M059J (cell line): ENCODE measurements around the gene CNTNAP2. TPM values are rescaled to one million over a fixed set of nuclear protein-coding genes. Genes with fewer than 3 reads are reported as not detected.
"Not testable (repeated sequence)": the region's sequence is repeated elsewhere in the genome, so short reads cannot be mapped to it uniquely, and the experiment has no call there.

Source experiments
- DNase-seq: peaks from one replicate; pipeline ENCODE4 v3.0.0-alpha.2; 2012; ENCODE audit warnings: low read depth
- total RNA-seq: library from RNA; depleted of rRNA; stranded (reverse); fragments of >200 nt; shearing (Covaris generic); gene quantifications from 2 replicates; pipeline ENCODE4 v1.2.3, GENCODE V29; 2014

Gene CNTNAP2
- total RNA-seq, 1 experiment from 2014 or later: not detected

DNA sequence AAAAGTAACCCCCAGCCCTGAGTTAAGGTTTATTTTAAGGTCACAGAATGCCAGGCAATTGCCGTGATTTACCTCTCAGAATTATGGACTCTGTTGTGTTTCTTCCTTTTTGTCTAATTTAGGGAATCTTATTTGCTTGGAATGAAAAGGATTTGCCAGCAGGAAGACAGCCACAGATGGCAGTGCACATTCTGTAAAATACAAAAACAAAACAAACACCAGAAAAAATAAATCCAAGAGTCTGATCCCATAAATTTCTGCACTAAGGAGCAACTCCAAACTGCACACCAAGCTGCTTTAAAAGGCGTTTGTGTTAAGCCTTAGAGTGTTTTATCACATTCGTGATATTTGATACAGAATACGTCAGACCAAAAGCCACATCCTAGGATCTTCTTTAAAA is 2275.0 kb downstream of the CNTNAP2 start:
- DNase-seq: no peak

DNA sequence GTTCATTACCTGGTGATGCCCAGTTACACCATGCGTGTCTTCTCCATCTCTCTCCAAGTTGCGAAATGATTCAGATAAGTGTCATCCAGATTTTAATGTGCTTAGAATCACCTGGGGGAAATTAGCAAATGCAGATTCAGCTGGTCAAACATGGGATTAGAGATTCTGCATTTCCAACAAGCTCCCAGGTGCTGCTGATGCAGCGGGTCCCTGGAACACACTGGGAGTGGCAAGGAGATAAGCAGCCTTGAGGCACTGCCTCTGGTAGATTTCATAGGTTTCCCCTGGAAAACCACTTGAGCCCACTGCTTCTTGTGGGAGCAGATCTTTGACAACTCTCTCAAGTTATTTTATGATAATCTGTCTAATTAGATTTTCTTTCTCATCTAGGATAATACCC is 2278.0 kb downstream of the CNTNAP2 start:
- DNase-seq: no peak

DNA sequence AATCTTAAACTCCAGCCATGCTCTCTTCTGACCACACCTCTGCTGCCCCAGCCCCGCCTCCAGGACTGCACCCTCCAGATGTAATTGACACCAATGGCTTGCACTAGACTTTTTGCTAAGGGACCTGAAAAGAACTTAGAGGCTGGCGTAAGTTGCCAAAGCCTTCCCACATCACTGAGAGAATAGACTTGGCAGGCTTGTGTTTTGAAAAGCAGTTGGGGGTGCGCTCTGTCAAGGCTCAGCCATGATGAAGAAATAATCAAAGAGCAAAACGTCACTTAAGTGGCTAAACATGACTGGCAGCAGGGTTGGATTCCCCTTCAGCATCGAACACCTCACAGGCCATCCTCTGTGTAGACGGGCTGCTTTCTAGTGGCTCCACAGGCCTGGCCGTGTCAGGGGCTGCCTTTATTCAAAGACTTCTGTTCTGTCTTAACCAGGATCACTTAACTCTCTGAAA is 2278.8 kb downstream of the CNTNAP2 start:
- no peak for DNase-seq

DNA sequence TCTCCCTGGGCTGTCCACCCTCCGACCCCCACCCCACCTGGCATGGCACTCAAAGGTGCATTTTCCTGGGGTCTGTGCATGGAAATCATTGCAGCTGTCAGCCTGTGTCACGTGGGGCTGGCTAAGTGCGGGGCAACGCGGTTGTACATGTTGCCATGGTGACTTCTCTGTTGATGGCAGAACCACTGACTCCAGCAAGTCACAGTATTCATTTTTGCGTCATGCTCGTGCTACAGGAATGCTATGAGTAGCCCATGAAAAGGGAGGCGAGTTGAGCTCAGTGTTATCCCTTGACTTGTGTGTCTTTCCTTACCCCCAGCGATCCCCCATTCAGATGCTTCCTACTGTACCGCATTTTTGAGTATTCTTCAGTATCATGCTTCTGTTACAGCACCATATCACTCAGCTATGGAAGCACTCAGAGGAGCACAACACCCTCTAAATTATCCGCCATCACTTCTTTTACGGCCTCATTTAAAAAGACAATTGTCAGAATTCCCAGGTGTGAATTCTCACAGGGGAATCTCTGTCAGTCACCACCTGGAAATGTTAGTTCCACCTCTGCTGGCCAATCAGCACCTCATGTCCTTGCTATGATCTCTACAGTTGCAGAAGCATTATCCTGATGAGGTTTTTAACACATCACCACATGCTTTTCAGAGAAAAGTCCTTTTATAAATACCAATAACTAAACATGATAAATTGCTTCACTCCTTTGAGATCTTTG is 2279.6 kb downstream of the CNTNAP2 start:
- DNase-seq: peak; percentile 3

DNA sequence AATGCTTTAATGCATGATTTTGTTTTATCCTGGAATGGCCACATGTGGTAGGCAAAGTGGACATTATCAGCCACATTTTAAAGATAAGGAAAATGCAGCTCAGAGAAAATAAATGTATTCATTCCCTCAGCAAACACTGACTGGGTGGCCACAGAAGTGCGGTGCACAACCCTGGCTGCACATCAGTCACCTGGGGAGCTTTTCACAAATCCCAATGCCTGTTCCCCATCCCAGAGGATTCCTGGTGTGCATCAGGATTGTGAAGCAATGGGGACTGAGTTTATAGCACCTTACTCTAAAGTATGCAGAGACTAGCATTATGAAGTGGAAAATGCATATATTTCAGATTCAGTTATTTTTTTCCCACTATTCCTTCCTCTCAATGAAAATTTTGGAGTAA is 2280.5 kb downstream of the CNTNAP2 start:
- DNase-seq: no peak

DNA sequence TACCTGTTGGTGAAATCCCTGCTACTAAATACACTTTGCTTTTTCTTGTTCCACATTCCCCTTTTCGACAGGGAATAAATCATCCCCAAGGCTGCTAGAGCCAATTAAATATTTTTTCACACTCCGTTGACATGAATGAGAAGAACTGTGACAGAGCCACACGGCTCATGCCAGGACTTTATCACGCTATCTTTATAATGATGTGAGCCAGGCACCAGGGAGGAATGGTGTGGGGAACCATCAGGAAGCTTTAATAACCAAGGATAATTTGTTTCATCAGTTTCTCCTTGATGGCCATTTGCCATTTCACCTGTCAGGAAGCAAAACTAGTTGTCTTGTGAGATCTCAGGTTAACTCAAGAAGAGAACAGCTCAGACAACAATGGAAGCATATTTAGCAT is 2280.9 kb downstream of the CNTNAP2 start:
- no peak for DNase-seq

DNA sequence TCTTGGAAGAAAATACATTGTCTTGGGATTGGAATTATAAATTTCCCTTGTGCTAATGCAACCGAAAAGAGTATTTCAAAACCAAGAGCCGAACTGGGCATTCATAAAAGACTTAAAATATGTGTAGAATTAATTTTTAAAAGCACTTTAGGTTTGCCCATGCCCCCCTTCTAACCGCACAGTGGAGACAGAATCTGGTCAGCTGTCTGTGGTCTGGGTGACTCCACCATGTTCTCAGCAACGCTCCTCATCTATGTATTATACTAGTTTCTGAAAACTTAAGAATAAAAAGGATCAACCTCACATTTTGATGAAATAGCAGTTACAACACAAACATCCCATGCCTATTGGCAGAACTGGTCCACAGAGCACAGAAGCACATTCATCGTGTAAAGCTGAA is 2281.4 kb downstream of the CNTNAP2 start:
- no peak for DNase-seq

DNA sequence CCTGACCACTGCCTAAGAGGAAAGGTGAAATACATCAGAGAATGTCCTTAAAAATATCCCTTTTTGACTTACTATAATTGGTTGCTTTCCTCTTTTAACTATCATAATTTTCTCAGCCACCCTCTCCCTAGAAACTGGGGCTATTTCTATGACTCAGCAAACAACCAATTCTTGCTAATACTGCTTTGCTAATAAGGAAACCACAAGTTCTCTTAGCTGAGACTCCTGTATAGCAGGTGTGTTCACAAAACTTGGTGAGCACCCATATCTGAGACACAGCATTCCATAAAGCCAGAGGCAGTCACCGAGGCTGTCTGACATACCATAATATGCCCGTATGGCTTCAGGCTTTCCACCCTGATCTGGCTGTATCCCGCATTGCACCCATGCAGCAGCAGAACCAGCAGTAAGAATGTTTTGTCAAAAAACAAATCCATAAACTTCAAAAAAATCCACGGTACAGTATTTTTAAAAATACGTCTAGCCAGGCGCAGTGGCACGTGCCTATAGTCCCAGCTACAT is 2282.3 kb downstream of the CNTNAP2 start:
- no peak for DNase-seq

DNA sequence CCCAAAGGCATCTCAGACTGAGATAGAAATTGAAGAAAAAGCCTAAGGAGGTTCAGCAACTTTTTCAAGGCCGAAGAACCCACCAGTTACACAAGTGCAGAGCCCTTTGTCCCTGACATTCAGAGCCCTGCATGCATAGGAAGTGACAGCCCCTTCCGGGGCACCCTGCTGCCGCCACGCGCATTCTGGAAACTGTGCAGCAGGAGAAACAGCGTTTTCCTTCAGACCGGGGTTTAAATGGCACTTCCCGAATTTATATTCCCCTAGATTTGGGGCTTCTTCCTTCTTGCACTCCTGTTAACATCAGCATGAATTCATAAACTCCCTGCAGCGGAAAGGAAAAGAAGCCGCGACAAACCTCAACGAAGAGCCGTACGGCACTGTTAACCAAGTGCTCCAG is 2283.5 kb downstream of the CNTNAP2 start:
- DNase-seq: no peak

DNA sequence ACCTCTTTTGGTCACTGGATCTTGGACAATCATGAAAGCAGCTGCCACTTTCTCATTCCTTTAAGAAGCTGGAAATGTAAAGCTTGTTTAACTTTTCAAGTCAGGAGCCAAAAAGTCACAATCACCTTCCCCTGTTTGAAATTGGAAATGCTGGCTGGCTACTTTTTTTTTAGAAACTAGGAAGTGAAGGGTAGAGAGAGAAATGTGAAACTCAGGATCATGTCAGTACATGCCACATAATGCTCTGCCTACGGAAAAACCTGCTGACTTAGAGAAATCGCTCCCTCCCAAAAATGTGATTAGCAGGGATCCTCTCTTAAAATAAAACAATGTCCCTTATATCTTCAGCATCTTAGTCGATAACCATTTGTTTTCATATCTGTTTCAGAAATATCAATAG is 2285.6 kb downstream of the CNTNAP2 start:
- DNase-seq: no peak

DNA sequence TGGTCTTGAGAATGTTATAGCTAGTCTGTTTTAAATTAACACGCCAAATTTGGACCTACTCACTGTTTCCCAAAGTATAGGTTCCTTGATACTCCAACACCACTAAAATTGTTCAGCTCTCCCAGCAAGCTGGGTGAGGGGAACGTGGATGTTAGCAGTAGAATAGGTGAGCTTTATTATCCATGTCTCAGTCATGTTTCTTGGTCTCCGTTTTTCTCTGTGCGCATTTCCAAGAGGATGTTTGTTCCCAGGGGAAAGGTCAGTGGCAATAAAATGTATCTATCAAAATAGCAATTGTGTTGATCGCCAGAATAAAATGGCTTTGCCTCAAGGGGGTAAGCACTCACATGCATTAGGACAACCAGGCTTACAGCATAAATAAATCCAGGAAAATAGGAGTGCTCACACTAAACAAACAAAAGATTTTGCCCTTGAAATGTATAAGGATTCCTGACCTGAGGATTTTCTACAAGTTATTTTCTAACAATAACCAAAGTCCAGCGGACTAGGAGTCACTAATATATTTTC is 2286.9 kb downstream of the CNTNAP2 start:
- no peak for DNase-seq

DNA sequence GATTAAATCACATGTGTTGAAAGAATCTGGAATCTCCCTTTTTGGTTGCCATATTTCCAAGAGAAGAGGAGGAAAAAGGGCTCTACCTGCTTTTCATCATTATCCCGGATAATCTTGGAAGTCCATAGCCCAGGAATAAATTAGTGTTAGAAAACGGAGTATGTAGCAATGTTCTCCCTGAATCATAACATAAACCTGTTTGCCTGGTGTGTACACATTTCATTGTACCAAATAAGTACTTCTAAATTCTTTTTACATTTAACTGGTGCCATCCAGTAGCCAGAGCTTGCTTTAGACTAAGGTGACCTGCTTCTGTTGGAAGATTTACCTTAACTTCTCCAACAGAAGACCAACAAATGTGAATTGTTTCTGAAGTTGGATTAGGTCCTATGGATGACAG is 2291.7 kb downstream of the CNTNAP2 start:
- DNase-seq: no peak

DNA sequence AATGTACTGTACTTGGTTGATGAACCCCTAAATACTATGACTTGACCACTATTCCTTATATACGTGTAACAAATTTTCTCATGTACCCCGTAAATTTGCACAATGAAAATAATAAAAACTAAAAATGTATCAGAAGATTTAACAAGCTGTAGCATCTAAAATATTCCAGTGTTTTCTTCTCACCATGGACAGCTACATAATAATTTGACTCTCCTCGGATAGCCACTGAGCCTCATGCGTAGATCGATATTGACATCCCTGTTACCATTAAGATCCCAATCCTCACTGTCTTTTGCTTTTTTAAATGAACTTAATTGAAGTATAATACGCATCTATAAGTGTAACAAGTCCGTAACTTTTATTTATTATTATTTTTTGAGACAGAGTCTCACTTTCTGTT is 2294.3 kb downstream of the CNTNAP2 start:
- no peak for DNase-seq

DNA sequence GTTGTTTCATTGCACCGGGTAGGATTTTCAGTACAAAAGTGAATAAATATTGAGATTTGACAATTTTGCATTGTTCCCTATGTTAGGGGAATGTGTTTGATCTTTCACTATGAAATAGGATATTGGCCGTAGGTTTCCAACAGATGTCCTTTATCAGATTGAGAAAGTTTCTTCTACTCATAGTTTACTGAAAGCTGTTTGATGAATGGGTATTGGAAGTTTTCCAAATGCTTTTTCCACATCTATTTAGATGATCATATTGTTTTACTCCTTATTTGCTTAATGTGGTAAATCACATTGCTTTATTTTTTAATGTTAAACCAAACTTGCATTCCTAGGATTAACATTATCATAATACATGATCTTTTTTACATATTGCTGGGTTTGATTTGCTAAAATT is 2296.1 kb downstream of the CNTNAP2 start:
- DNase-seq: no peak

DNA sequence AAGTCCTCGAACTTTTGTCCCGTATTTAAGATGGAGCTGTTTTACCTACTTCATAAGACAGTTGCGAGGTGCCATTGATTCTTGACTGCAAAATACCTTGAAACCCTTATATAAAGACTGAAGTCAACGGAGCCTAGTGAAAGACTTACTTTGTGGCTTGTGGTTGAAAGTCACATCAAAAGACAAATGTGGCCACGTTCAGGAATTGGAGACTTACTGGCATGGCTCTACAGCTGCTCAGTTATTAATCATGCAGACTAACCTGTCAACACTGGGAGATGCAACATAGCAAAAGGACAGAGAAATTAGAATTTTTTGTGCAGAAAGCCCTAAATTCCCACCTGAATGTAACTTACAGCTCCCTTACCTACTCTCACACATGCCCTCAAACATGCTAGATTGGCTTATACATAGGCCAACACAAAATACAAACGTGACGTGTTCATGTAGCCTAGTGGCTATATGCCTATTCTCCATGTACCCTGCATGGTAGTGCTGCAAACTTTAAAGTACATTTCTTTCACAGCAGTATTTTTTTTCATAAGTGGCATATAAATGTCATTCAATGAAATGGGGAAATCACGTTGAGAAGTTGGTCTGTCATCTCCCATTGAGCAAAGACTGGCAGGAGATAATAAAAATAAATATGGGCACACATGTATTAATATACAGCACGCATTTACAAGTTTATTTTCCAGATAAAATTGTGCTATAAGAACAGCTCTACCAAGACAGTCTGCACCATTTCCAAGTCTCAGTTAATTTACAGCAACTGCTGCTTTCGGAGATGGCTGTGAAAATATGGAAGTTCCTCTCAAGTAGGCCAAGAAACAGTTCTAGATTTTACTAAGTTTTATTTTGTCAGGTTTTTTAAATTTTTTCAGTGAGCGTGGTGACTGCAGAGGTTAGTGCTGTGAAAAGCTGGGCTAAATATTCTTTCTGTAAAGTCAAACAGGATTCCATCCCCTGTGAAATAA is 2303.5 kb downstream of the CNTNAP2 start:
- no peak for DNase-seq

DNA sequence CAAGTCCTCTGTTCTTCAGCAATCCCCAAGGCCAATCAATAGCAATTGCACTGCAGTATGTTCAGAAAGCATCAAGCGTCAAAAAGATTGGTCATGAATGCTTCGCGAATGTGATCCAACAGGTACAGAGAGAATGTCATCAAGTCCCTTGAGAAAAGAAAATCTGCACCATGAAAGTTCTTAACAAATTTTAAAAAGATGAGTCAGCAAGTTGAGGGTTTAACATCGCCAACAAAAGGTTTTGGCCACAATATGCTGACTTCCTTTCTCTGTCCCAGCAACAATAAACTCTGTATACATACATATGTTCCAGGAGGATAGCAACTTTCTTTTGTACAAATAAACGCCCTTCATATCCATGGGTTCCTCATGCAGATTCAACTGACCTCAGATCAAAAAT is 2305.4 kb downstream of the CNTNAP2 start:
- no peak for DNase-seq

DNA sequence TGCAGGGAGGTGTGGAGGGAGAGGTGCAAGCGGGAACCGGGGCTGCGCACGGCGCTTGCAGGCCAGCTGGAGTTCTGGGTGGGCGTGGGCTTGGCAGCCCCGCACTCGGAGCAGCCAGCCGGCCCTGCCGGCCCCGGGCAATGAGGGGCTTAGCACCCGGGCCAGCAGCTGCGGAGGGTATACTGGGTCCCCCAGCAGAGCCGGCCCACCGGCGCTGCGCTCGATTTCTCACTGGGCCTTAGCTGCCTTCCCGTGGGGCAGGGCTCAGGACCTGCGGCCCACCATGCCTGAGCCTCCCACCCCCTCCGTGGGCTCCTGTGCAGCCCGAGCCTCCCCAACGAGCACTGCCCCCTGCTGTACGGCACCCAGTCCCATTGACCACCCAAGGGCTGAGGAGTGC is 2309.8 kb downstream of the CNTNAP2 start:
- DNase-seq: not testable (repeated sequence)

DNA sequence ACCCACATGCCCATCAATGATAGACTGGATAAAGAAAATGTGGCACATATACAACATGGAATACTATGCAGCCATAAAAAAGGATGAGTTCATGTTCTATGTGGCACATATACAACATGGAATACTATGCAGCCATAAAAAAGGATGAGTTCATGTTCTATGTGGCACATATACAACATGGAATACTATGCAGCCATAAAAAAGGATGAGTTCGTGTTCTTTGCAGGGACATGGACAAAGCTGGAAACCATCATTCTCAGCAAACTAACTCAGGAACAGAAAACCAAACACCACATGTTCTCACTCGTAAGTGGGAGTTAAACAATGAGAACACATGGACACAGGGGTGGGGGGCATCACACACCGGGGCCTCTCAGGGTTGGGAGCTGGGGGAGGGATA is 2314.1 kb downstream of the CNTNAP2 start:
- DNase-seq: not testable (repeated sequence)

DNA sequence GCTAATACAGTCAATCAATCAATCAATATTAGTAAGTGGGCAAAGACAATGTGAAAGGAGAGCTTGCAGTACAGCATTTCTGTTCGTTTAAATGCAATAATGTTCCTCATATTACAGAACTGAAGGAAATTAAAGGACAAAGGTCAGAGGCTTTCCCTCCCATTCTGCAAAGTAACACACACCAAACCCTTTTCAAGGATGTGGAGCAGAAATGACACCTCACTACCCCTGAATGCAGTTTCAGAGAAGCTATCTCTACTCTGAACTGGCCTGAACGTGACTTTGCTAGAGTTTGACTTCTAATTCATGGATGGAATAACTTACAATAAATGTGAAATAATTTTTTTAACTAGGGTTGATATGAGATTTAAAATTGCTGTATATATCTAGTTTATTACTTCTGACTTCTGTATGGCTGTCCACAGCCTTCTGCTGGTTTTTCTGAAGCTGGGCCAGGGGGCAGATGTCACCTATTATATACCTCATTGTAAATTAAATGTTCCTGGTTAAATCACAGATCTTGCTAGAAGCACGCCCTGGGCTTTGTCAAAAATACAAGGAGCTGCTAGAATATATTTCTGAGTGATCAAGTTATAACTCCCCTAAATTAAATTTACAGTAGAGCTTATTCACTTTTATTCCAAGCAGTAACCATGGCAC is 2317.1 kb downstream of the CNTNAP2 start:
- no peak for DNase-seq

DNA sequence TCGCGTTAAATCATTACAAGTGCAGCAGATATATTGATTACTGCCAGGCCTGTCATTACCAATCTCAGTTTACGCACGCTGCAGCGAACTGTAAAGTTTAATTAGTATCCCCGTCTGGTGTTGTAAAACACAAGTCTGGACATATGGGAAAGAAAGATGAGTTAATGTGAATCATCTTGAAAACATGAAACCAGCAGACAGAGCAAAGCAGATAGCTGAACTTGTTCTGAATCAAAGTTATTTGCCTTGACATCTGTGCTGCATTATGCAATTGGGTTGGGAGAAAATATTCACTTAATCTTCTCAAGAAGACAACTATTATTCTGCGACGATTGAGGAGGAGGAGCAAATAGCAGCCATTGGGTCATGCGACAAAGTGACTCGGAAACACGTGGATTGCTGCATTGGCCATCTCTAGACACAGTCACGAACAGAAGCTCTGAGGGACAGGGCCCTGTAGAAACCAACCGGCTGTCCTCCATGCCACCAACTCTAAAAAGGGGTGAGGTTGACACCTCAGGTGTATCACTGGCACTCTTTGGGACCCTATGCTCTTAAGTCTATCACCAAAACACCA is 2317.7 kb downstream of the CNTNAP2 start:
- DNase-seq: no peak

DNA sequence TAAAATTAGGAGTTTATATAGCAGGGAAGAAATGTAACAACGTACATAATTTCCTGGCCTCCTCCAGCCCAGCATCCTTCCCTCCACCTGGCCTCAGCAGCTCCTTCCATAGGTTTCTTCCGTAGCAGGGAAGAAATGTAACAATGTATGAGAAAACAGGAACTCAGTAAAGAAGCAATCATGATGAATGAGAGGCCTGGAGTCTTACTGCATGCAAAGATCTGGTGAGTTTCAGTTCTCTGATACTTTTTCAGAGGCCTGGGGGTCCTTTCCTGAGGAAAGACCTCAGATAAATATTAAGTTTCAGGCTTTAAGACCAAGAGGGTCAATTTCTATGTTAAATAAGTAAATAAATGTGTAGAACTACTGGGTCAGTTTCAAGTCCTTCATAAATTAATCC is 2318.3 kb downstream of the CNTNAP2 start:
- no peak for DNase-seq

DNA sequence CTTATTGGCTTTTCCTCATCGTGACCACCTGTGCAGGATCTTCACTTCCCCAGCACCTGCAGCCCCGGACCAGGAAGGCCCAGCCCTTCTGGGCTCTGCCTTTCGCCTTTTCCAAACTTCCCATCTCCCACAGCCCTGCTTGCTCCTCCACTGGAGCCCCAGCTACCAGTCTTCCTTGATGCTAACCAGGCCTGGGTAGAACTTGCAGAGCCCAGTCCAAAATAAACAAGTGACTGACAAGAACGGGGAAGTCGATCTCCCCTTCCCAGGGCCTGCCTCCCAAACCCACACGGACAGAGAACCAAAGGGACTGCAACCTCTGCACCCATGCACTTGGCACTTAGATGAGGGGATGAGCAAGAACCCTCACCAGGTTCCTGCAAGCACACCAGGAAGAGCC is 2319.1 kb downstream of the CNTNAP2 start:
- DNase-seq: no peak
